HG03095 (cell line): ENCODE measurements around the gene BET1L.
"Not testable (repeated sequence)": the region's sequence is repeated elsewhere in the genome, so short reads cannot be mapped to it uniquely, and the experiment has no call there.

Experiments
- ATAC-seq: cut with Tn5 transposase; IDR thresholded peaks from one replicate; pipeline ENCODE4 v1.9.1; 2021; ENCODE audit warnings: moderate library complexity; ENCODE audit not compliant: unreplicated experiment

Gene BET1L

GRCh38 chr11:230431-230830, 23.2 kb upstream of the BET1L start:
- no peak for ATAC-seq

- ATAC-seq = no peak
Observed at GRCh38 chr11:227824-228379, 20.7 kb upstream of the BET1L start.

GRCh38 chr11:225734-226453, 18.7 kb upstream of the BET1L start:
- ATAC-seq = no peak

GRCh38 chr11:224424-224823, 17.2 kb upstream of the BET1L start:
- no peak for ATAC-seq

- no peak for ATAC-seq
Observed at GRCh38 chr11:223884-224283, 16.7 kb upstream of the BET1L start.

- no peak for ATAC-seq
Observed at GRCh38 chr11:223026-223789, 16.0 kb upstream of the BET1L start.

GRCh38 chr11:221998-222789, 15.0 kb upstream of the BET1L start:
- ATAC-seq = no peak

- ATAC-seq = no peak
Observed at GRCh38 chr11:221539-221938, 14.3 kb upstream of the BET1L start.

GRCh38 chr11:220641-221215, 13.5 kb upstream of the BET1L start:
- not testable (repeated sequence) for ATAC-seq

GRCh38 chr11:218815-219593, 11.8 kb upstream of the BET1L start:
- ATAC-seq = no peak

- ATAC-seq = no peak
Observed at GRCh38 chr11:217704-218103, 10.5 kb upstream of the BET1L start.

GRCh38 chr11:216081-216974, 9.1 kb upstream of the BET1L start:
- no peak for ATAC-seq

GRCh38 chr11:215581-216037, 8.4 kb upstream of the BET1L start:
- ATAC-seq = no peak

GRCh38 chr11:214083-214482, 6.9 kb upstream of the BET1L start:
- ATAC-seq = no peak

GRCh38 chr11:213111-213510, 5.9 kb upstream of the BET1L start:
- no peak for ATAC-seq

GRCh38 chr11:212150-213100, 5.2 kb upstream of the BET1L start:
- no peak for ATAC-seq

GRCh38 chr11:211741-212140, 4.5 kb upstream of the BET1L start:
- ATAC-seq = no peak

GRCh38 chr11:211295-211694, 4.1 kb upstream of the BET1L start:
- ATAC-seq = no peak
